Heart left ventricle (tissue), 16 donors: ENCODE measurements around the gene DNAJA3. TPM values are rescaled to one million over a fixed set of nuclear protein-coding genes. Genes with fewer than 3 reads are reported as not detected.

ENCODE experiments used
- ATAC-seq, 4 donors: fragments of 200-7000 bp; cut with Tn5 transposase; one replicate each; pipeline ENCODE4 v1.9.1; 2020 to 2022; ENCODE audit warnings: moderate library complexity in 4 of 4, mild to moderate bottlenecking in 3 of 4, moderate number of reproducible peaks in 1 of 4
- DNase-seq, 5 donors: peaks; one replicate each; pipeline ENCODE4 v3.0.0-alpha.2; 2020
- H3K27ac ChIP-seq, 12 donors: fragments of 200-600 bp; sonication (generic) in 4 of 12; one replicate each; pipeline versions ENCODE4 v1.5.0 to v1.8.0; 2016 to 2022; ENCODE audit warnings: mild to moderate bottlenecking in 2 of 12
- H3K27me3 ChIP-seq, 9 donors: fragments of 200-600 bp; sonication (generic) in 2 of 9; one replicate each; pipeline versions ENCODE4 v1.5.1 to v1.8.0; 2016 to 2022; ENCODE audit warnings: mild to moderate bottlenecking in 3 of 9
- H3K36me3 ChIP-seq, 9 donors: fragments of 200-600 bp; sonication (generic) in 2 of 9; one replicate each; pipeline versions ENCODE4 v1.5.0 to v1.8.0; 2018 to 2022; ENCODE audit warnings: mild to moderate bottlenecking in 2 of 9
- H3K4me1 ChIP-seq, 12 donors: fragments of 200-600 bp; sonication (generic) in 4 of 12; one replicate each; pipeline versions ENCODE4 v1.5.0 to v1.8.0; 2016 to 2022; ENCODE audit warnings: mild to moderate bottlenecking in 3 of 12
- H3K4me3 ChIP-seq, 12 donors: fragments of 200-600 bp; sonication (generic) in 4 of 12; one replicate each; pipeline versions ENCODE4 v1.5.0 to v1.8.0; 2017 to 2022; ENCODE audit warnings: mild to moderate bottlenecking in 9 of 12, moderate library complexity in 4 of 12
- H3K9me3 ChIP-seq, 12 donors: fragments of 200-600 bp; sonication (generic) in 4 of 12; one replicate each; pipeline versions ENCODE4 v1.5.0 to v1.8.0; 2016 to 2022; ENCODE audit warnings: mild to moderate bottlenecking in 1 of 12
- POLR2A ChIP-seq, 2 donors: fragments of 450-650 bp; IDR thresholded peaks; one replicate each; pipeline ENCODE4 v1.6.1; 2017; ENCODE audit warnings: antibody characterized with exemption in 2 of 2, mild to moderate bottlenecking in 2 of 2, moderate library complexity in 2 of 2
- WGBS, 4 donors: extraction: QIAGEN DNeasy Blood & Tissue Kit in 2 of 4; methylation state at CpG; one replicate each; pipeline versions ENCODE4 v1.1.5 to v1.1.7; 2013 to 2018; 5-methylcytosine and 5-hydroxymethylcytosine counted together
- intact Hi-C, 10 donors: fragments of 100-400 bp; cut with DNase I; formaldehyde crosslinking; loops; one replicate each; pipeline versions ENCODE4 v1.11.1 to v1.14.2; 2022
- polyA plus RNA-seq, 2 donors: library from polyadenylated mRNA; stranded (reverse); fragments of 200-250 nt; gene quantifications; one replicate each; pipeline ENCODE4 v1.2.3, GENCODE V29; 2013
- total RNA-seq, 9 donors: library from RNA; depleted of rRNA in 2 of 9; stranded (reverse); fragments of >200 nt in 2 of 9; fragmentation: NEBNext Ultra II Directional in 3 of 9; extraction: Animal tissue kit (Norgen Biotek cat#: 25700) in 3 of 9; gene quantifications; one replicate each; pipeline versions ENCODE4 v1.1.0 to v1.2.4, GENCODE V29; 2016 to 2023
- TF ChIP-seq, protein P1 (sequence below), 12 donors: fragments of 200-600 bp; sonication (generic) in 4 of 12; IDR thresholded peaks; one replicate each; pipeline versions ENCODE4 v1.5.0 to v1.8.0; 2018 to 2022; ENCODE audit warnings: antibody characterized with exemption in 12 of 12, mild to moderate bottlenecking in 5 of 12
- donor health status: ischemic (EF 13 %, LVEDD 7.1; RV severe dilation, severe dysfunction).
- donor health status: healthy with polysubstance abuse.
- donor health status: DM: no; HTN: yes; CAD: no.
- donor health status: DM: no; HTN: no; CAD: no.
- donor health status: ischemic (EF 25% LVEDD 6.9; RV normal size, moderate dysfunction).
- donor health status: ischemic (EF 25% LVEDD 5.7; RV mildly dilated, moderate dysfunction).
- donor health status: healthy.
- donor health status: DM: yes; HTN: yes; CAD: no.
- donor health status: ischemic (EF 35%, LVEDD 5.7; RV mildly dilated, moderate dysfunction).
- donor health status: nonischemic (EF 11% LVEDD 7.7; RV severe dilation, severe dysfunction).
- donor health status: DM: yes; HTN: yes; CAD: no.
- donor health status: PGD.
- donor health status: ischemic (EF 29% LVEDD 5.4; RV normal size, mild dysfunction).
- donor health status: nonischemic (EF 23%, LVEDD 6.1; RV moderate dilation, normal function).

DNAJA3 gene
- total and polyA plus RNA-seq, 11 donors = 47.4 to 88.4 (median 59.7) TPM

GRCh38 chr16:4404247-4404966 lies 21.3 kb upstream of the DNAJA3 start:
- TF ChIP-seq, protein P1, sequence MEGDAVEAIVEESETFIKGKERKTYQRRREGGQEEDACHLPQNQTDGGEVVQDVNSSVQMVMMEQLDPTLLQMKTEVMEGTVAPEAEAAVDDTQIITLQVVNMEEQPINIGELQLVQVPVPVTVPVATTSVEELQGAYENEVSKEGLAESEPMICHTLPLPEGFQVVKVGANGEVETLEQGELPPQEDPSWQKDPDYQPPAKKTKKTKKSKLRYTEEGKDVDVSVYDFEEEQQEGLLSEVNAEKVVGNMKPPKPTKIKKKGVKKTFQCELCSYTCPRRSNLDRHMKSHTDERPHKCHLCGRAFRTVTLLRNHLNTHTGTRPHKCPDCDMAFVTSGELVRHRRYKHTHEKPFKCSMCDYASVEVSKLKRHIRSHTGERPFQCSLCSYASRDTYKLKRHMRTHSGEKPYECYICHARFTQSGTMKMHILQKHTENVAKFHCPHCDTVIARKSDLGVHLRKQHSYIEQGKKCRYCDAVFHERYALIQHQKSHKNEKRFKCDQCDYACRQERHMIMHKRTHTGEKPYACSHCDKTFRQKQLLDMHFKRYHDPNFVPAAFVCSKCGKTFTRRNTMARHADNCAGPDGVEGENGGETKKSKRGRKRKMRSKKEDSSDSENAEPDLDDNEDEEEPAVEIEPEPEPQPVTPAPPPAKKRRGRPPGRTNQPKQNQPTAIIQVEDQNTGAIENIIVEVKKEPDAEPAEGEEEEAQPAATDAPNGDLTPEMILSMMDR (IDR thresholded peaks at IDR 0.05) = peak; percentile 16 to 63 (median 45)
- no peak for TF ChIP-seq POLR2A (IDR thresholded peaks at IDR 0.05)
- no peak overlapping the region for H3K27ac ChIP-seq
- WGBS, 4 donors = 78 to 82% (median 79%) methylated on average over 20 of the region's 20 CpGs
- peak in 1 of 5 donors; percentile 72 for DNase-seq
- no peaks in the 10 kb centered on the region for H3K27me3 ChIP-seq
- peaks cover 0 to 95% (median 44%) of the 10 kb centered on the region in 9 donors for H3K36me3 ChIP-seq
- no peaks in the 10 kb centered on the region for H3K9me3 ChIP-seq
- H3K4me1 ChIP-seq = peaks cover 0 to 22% (median 13%) of the 10 kb centered on the region in 12 donors
- peak in 1 of 4 donors; percentile 12 for ATAC-seq
- intact Hi-C loops = loop anchor here in 8 of 10 donors (5.0 to 10.0 kb wide), 8 partner anchors 110 to 202 kb away; no protein-coding TSS in a partner anchor
- H3K4me3 ChIP-seq = no peak overlapping the region

DNA sequence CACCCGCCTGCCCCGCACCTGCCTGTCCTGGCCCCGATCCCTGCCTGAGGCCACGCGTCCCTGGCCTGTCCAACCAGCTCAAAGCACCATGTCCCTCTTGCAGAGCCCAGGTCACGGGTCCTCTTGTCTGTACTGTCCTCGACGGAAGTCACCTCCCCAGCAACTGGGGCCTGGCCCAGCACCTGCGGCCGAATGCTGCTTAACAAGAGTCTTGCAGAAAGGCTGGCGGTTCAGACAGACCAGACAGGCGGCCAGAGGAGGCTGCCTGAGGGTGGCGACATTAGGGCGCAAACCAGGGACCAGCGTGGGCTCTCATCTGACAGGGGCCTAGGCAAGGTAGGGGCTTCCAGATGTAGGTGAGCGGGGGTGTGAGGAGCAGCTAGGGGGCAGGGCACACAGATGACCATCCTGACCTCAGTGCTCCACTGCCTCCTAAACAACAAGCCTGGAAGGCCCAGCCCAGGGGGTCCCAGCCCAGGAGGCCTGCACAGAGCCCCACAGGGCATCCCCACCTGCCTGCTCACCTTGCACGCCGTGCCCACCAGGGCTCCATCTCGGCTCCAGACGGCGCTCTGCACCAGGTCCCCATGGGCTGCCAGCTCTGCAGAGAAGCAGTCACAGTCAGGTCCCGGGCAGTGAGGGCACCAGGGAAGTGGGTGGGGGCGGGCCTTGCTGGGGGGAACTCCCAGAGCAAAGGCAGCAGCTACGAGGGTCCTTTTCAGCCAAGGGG lies 20.5 kb upstream of the DNAJA3 start:
- TF ChIP-seq, protein P1 (IDR thresholded peaks at IDR 0.05) = no peak
- TF ChIP-seq POLR2A (IDR thresholded peaks at IDR 0.05) = no peak
- DNase-seq = peak in 1 of 5 donors; percentile 67
- no peak for ATAC-seq
- Histone ChIP-seq H3K9me3 (no peaks in the 10 kb centered on the region), H3K27ac (no peak overlapping the region), H3K36me3 (peaks cover 0 to 95% (median 44%) of the 10 kb centered on the region in 9 donors), H3K4me3 (no peak overlapping the region), H3K27me3 (no peaks in the 10 kb centered on the region), H3K4me1 (peaks cover 0 to 30% (median 19%) of the 10 kb centered on the region in 12 donors)
- intact Hi-C loops = loop anchor here in 8 of 10 donors (5.0 to 10.0 kb wide), 8 partner anchors 110 to 203 kb away; no protein-coding TSS in a partner anchor
- 86 to 93% (median 91%) methylated on average over 14 to 24 of the region's 24 CpGs for WGBS, 4 donors

GRCh38 chr16:4407543-4408322 lies 17.9 kb upstream of the DNAJA3 start:
- H3K4me1 ChIP-seq = peaks cover 0 to 48% (median 27%) of the 10 kb centered on the region in 12 donors
- intact Hi-C loops = loop anchor here in 6 of 10 donors (10.0 kb wide), 5 partner anchors 113 to 203 kb away; no protein-coding TSS in a partner anchor
- peak in 2 of 5 donors; percentile 56 to 69 for DNase-seq

More at GRCh38 chr16:4407543-4408322, 17.9 kb upstream of the DNAJA3 start:
- peaks cover 0 to 98% (median 36%) of the 10 kb centered on the region in 9 donors for H3K36me3 ChIP-seq
- no peak overlapping the region for H3K4me3 ChIP-seq
- H3K27me3 ChIP-seq = no peaks in the 10 kb centered on the region
- H3K9me3 ChIP-seq = no peaks in the 10 kb centered on the region
- ATAC-seq = peak in 3 of 4 donors; percentile 10 to 33 (median 28)
- no peak for TF ChIP-seq POLR2A (IDR thresholded peaks at IDR 0.05)
- TF ChIP-seq, protein P1 (IDR thresholded peaks at IDR 0.05) = no peak
- peak overlapping the region in 4 of 12 donors; percentile 7 to 39 (median 23) for H3K27ac ChIP-seq
- 77 to 93% (median 88%) methylated on average over 10 to 22 of the region's 22 CpGs for WGBS, 4 donors
